ENCODE data around the gene RAPGEF4.

RAPGEF4 gene

GRCh38 chr2:172969166-172969565 lies 233.5 kb downstream of the RAPGEF4 start:
- no peak for DNase-seq (ENCODE audit: low spot score)

GRCh38 chr2:172969609-172970008 lies 234.0 kb downstream of the RAPGEF4 start:
- DNase-seq (ENCODE audit: low spot score), result no peak

GRCh38 chr2:172970660-172971059 lies 235.0 kb downstream of the RAPGEF4 start:
- DNase-seq (ENCODE audit: low spot score), result no peak

- no peak for DNase-seq (ENCODE audit: low spot score)
Observed at GRCh38 chr2:172972005-172972619, 236.5 kb downstream of the RAPGEF4 start.

- DNase-seq (ENCODE audit: low spot score), result no peak
Observed at GRCh38 chr2:172974762-172975161, 239.1 kb downstream of the RAPGEF4 start.

GRCh38 chr2:172976116-172976515 lies 240.5 kb downstream of the RAPGEF4 start:
- no peak for DNase-seq (ENCODE audit: low spot score)

GRCh38 chr2:172976816-172977215 lies 241.2 kb downstream of the RAPGEF4 start:
- no peak for DNase-seq (ENCODE audit: low spot score)

GRCh38 chr2:172977270-172978062 lies 241.8 kb downstream of the RAPGEF4 start:
- no peak for DNase-seq (ENCODE audit: low spot score)

GRCh38 chr2:172978063-172978383 lies 242.4 kb downstream of the RAPGEF4 start:
- DNase-seq (ENCODE audit: low spot score), result no peak

- no peak for DNase-seq (ENCODE audit: low spot score)
Observed at GRCh38 chr2:172985139-172985892, 249.7 kb downstream of the RAPGEF4 start.

GRCh38 chr2:172986040-172986439 lies 250.4 kb downstream of the RAPGEF4 start:
- DNase-seq (ENCODE audit: low spot score), result no peak

GRCh38 chr2:172988728-172989127 lies 253.1 kb downstream of the RAPGEF4 start:
- DNase-seq (ENCODE audit: low spot score), result no peak

GRCh38 chr2:172991031-172991430 lies 255.4 kb downstream of the RAPGEF4 start:
- no peak for DNase-seq (ENCODE audit: low spot score)

GRCh38 chr2:172993139-172993538 lies 257.5 kb downstream of the RAPGEF4 start:
- no peak for DNase-seq (ENCODE audit: low spot score)

GRCh38 chr2:172993931-172994717 lies 258.5 kb downstream of the RAPGEF4 start:
- DNase-seq (ENCODE audit: low spot score), result no peak

- DNase-seq (ENCODE audit: low spot score), result no peak
Observed at GRCh38 chr2:172994864-172995263, 259.2 kb downstream of the RAPGEF4 start.

- DNase-seq (ENCODE audit: low spot score), result no peak
Observed at GRCh38 chr2:172995323-172996244, 259.9 kb downstream of the RAPGEF4 start.

- no peak for DNase-seq (ENCODE audit: low spot score)
Observed at GRCh38 chr2:172996387-172996961, 260.8 kb downstream of the RAPGEF4 start.

- DNase-seq (ENCODE audit: low spot score), result no peak
Observed at GRCh38 chr2:172997031-172997430, 261.4 kb downstream of the RAPGEF4 start.

GRCh38 chr2:172998547-172999272 lies 263.1 kb downstream of the RAPGEF4 start:
- DNase-seq (ENCODE audit: low spot score), result no peak
